Measurements from ENCODE around the gene EEF1G. TPM values are rescaled to one million over a fixed set of nuclear protein-coding genes. Genes with fewer than 3 reads are reported as not detected.
"Not testable (repeated sequence)": the region's sequence is repeated elsewhere in the genome, so short reads cannot be mapped to it uniquely, and the experiment has no call there.

Gene EEF1G
- total RNA-seq, 2 experiments from 2014 or later: 1,956 to 1,989 TPM

- ChIA-PET CTCF (interaction anchor here (1.3 to 7.5 kb wide), 6 partner anchors 11 to 295 kb away, joined by 3 to 172 read pairs (median 30); no protein-coding TSS in a partner anchor), POLR2A (interaction anchor here (0.7 kb wide), 1 partner anchor 54 kb away, joined by 3 read pairs; no protein-coding TSS in a partner anchor)
- H3K27me3 Mint-ChIP-seq; DNase-seq; H3K4me3 Mint-ChIP-seq; intact Hi-C loops (cut with micrococcal nuclease); H3K9me3 Mint-ChIP-seq: not testable (repeated sequence)
- Mint-ChIP-seq H3K4me1 (ENCODE audit: low read depth) (peaks cover 68% of the 10 kb centered on the region), H3K36me3 (peaks cover 62% of the 10 kb centered on the region), H3K27ac (peak overlapping the region; percentile 59)
Observed at GRCh38 chr11:62561677-62562230, 11.9 kb downstream of the EEF1G start.

GRCh38 chr11:62560566-62561103 is 13.1 kb downstream of the EEF1G start:
- intact Hi-C loops (cut with micrococcal nuclease): loop anchor here (1.0 kb wide), 4 partner anchors 8 to 136 kb away; partner anchors contain the start of gene EEF1G
- no peaks in the 10 kb centered on the region for H3K27me3 Mint-ChIP-seq
- peak overlapping the region; percentile 92 for H3K27ac Mint-ChIP-seq
- ChIA-PET POLR2A (interaction anchor here (0.9 to 4.1 kb wide), 8 partner anchors 9 to 136 kb away, joined by 3 to 18 read pairs (median 6); partner anchors contain the start of genes C11orf98, CSKMT and TUT1), CTCF (interaction anchor here (0.6 to 7.5 kb wide), 18 partner anchors 9 to 296 kb away, joined by 3 to 172 read pairs (median 4); partner anchors contain the start of genes AHNAK and TUT1)
- H3K9me3 Mint-ChIP-seq: no peaks in the 10 kb centered on the region
- H3K36me3 Mint-ChIP-seq: peaks cover 50% of the 10 kb centered on the region
- DNase-seq: peak; percentile 90
- no peak overlapping the region for H3K4me3 Mint-ChIP-seq
- peaks cover 68% of the 10 kb centered on the region for H3K4me1 Mint-ChIP-seq (ENCODE audit: low read depth)

- peak overlapping the region; percentile 92 for H3K27ac Mint-ChIP-seq
Observed at GRCh38 chr11:62559626-62560025, 14.1 kb downstream of the EEF1G start.

GRCh38 chr11:62559204-62559603 is 14.5 kb downstream of the EEF1G start:
- POLR2A ChIA-PET: interaction anchor here (1.1 to 9.1 kb wide), 6 partner anchors 8 to 134 kb away, joined by 4 to 188 read pairs (median 10); partner anchors contain the start of genes AHNAK, C11orf98, CSKMT and TUT1
- H3K4me1 Mint-ChIP-seq (ENCODE audit: low read depth): peaks cover 79% of the 10 kb centered on the region
- CTCF ChIA-PET: interaction anchor here (0.6 to 7.5 kb wide), 11 partner anchors 8 to 228 kb away, joined by 3 to 172 read pairs (median 7); partner anchors contain the start of genes AHNAK, LBHD1, TMEM179B and TUT1
- DNase-seq: no peak
- H3K9me3 Mint-ChIP-seq: no peaks in the 10 kb centered on the region
- intact Hi-C loops (cut with micrococcal nuclease): loop anchor here (5.0 kb wide), 1 partner anchor 283 kb away; no protein-coding TSS in a partner anchor
- no peak overlapping the region for H3K4me3 Mint-ChIP-seq
- peak overlapping the region; percentile 92 for H3K27ac Mint-ChIP-seq
- no peaks in the 10 kb centered on the region for H3K27me3 Mint-ChIP-seq
- peaks cover 42% of the 10 kb centered on the region for H3K36me3 Mint-ChIP-seq

More at GRCh38 chr11:62559626-62560025, 14.1 kb downstream of the EEF1G start:
- not testable (repeated sequence) for H3K9me3 Mint-ChIP-seq, DNase-seq, H3K27me3 Mint-ChIP-seq, H3K4me3 Mint-ChIP-seq
- H3K4me1 Mint-ChIP-seq (ENCODE audit: low read depth): peaks cover 75% of the 10 kb centered on the region
- intact Hi-C loops (cut with micrococcal nuclease): loop anchor here (1.0 to 5.0 kb wide), 5 partner anchors 7 to 283 kb away; partner anchors contain the start of gene EEF1G
- POLR2A ChIA-PET: interaction anchor here (1.0 to 9.1 kb wide), 7 partner anchors 8 to 135 kb away, joined by 3 to 188 read pairs (median 9); partner anchors contain the start of genes AHNAK, C11orf98, CSKMT and TUT1
- CTCF ChIA-PET: interaction anchor here (0.8 to 7.5 kb wide), 13 partner anchors 9 to 166 kb away, joined by 3 to 172 read pairs (median 7); partner anchors contain the start of genes AHNAK and TUT1
- H3K36me3 Mint-ChIP-seq: peaks cover 42% of the 10 kb centered on the region

- H3K27ac Mint-ChIP-seq: peak overlapping the region; percentile 96
- peaks cover 39% of the 10 kb centered on the region for H3K36me3 Mint-ChIP-seq
- H3K9me3 Mint-ChIP-seq: no peaks in the 10 kb centered on the region
- CTCF ChIA-PET: interaction anchor here (0.6 to 7.5 kb wide), 11 partner anchors 8 to 228 kb away, joined by 3 to 172 read pairs (median 7); partner anchors contain the start of genes AHNAK, LBHD1, TMEM179B and TUT1
- no peak overlapping the region for H3K4me3 Mint-ChIP-seq
- DNase-seq: no peak
- H3K4me1 Mint-ChIP-seq (ENCODE audit: low read depth): peaks cover 81% of the 10 kb centered on the region
- intact Hi-C loops (cut with micrococcal nuclease): loop anchor here (5.0 kb wide), 1 partner anchor 284 kb away; no protein-coding TSS in a partner anchor
- H3K27me3 Mint-ChIP-seq: no peaks in the 10 kb centered on the region
- POLR2A ChIA-PET: interaction anchor here (1.1 to 9.1 kb wide), 5 partner anchors 16 to 134 kb away, joined by 4 to 188 read pairs (median 8); partner anchors contain the start of genes AHNAK, C11orf98, CSKMT and TUT1
Observed at GRCh38 chr11:62558669-62559068, 15.0 kb downstream of the EEF1G start.

- ChIA-PET POLR2A (interaction anchor here (0.6 to 9.1 kb wide), 16 partner anchors 9 to 329 kb away, joined by 3 to 188 read pairs (median 5); partner anchors contain the start of genes AHNAK, C11orf98, CSKMT and EEF1G), CTCF (interaction anchor here (0.8 to 7.5 kb wide), 16 partner anchors 9 to 230 kb away, joined by 3 to 172 read pairs (median 4); partner anchors contain the start of genes AHNAK, C11orf98, CSKMT and EEF1G)
- H3K9me3 Mint-ChIP-seq: no peaks in the 10 kb centered on the region
- peak; percentile 86 for DNase-seq
- H3K27ac Mint-ChIP-seq: peak overlapping the region; percentile 96
- H3K27me3 Mint-ChIP-seq: no peaks in the 10 kb centered on the region
- intact Hi-C loops (cut with micrococcal nuclease): loop anchor here (1.0 to 5.0 kb wide), 4 partner anchors 14 to 285 kb away; partner anchors contain the start of genes EEF1G and TUT1
- H3K36me3 Mint-ChIP-seq: peaks cover 35% of the 10 kb centered on the region
- peaks cover 94% of the 10 kb centered on the region for H3K4me1 Mint-ChIP-seq (ENCODE audit: low read depth)
- peak overlapping the region; percentile 59 for H3K4me3 Mint-ChIP-seq
Observed at GRCh38 chr11:62556875-62557631, 16.6 kb downstream of the EEF1G start.

GRCh38 chr11:62556108-62556874 is 17.4 kb downstream of the EEF1G start:
- intact Hi-C loops (cut with micrococcal nuclease): loop anchor here (2.0 to 5.0 kb wide), 2 partner anchors 17 to 286 kb away; partner anchors contain the start of gene EEF1G
- POLR2A ChIA-PET: interaction anchor here (0.9 to 9.1 kb wide), 20 partner anchors 10 to 326 kb away, joined by 3 to 188 read pairs (median 6); partner anchors contain the start of genes AHNAK, C11orf98, CSKMT and EEF1G
- Mint-ChIP-seq H3K4me1 (ENCODE audit: low read depth) (peaks cover 96% of the 10 kb centered on the region), H3K9me3 (no peaks in the 10 kb centered on the region), H3K27ac (peak overlapping the region; percentile 96), H3K27me3 (peaks cover 2% of the 10 kb centered on the region), H3K36me3 (peaks cover 30% of the 10 kb centered on the region), H3K4me3 (peak overlapping the region; percentile 59)
- peak; percentile 94 for DNase-seq
- CTCF ChIA-PET: interaction anchor here (0.8 to 7.5 kb wide), 8 partner anchors 9 to 131 kb away, joined by 3 to 172 read pairs (median 8); partner anchors contain the start of genes AHNAK, C11orf98, CSKMT and TUT1

GRCh38 chr11:62555464-62556107 is 18.1 kb downstream of the EEF1G start:
- CTCF ChIA-PET: interaction anchor here (1.7 to 7.5 kb wide), 3 partner anchors 9 to 130 kb away, joined by 7 to 161 read pairs (median 123); partner anchors contain the start of gene AHNAK
- H3K4me1 Mint-ChIP-seq (ENCODE audit: low read depth): peaks cover 96% of the 10 kb centered on the region
- H3K9me3 Mint-ChIP-seq: no peaks in the 10 kb centered on the region
- peak overlapping the region; percentile 96 for H3K27ac Mint-ChIP-seq
- DNase-seq: peak; percentile 78
- H3K4me3 Mint-ChIP-seq: peak overlapping the region; percentile 59
- peaks cover 23% of the 10 kb centered on the region for H3K36me3 Mint-ChIP-seq
- H3K27me3 Mint-ChIP-seq: peaks cover 2% of the 10 kb centered on the region
- intact Hi-C loops (cut with micrococcal nuclease): loop anchor here (1.0 to 5.0 kb wide), 4 partner anchors 9 to 287 kb away; partner anchors contain the start of genes AHNAK and EEF1G
- POLR2A ChIA-PET: interaction anchor here (0.9 to 9.1 kb wide), 8 partner anchors 13 to 300 kb away, joined by 3 to 188 read pairs (median 8); partner anchors contain the start of genes AHNAK, C11orf98, CSKMT and EEF1G

GRCh38 chr11:62554387-62555167 is 19.1 kb downstream of the EEF1G start:
- Mint-ChIP-seq H3K4me1 (ENCODE audit: low read depth) (peaks cover 94% of the 10 kb centered on the region), H3K27ac (peak overlapping the region; percentile 83), H3K9me3 (no peaks in the 10 kb centered on the region), H3K27me3 (peaks cover 2% of the 10 kb centered on the region), H3K36me3 (peaks cover 14% of the 10 kb centered on the region), H3K4me3 (peak overlapping the region; percentile 10)
- DNase-seq: no peak
- intact Hi-C loops (cut with micrococcal nuclease): loop anchor here (1.0 to 5.0 kb wide), 4 partner anchors 8 to 587 kb away; partner anchors contain the start of genes AHNAK and FTH1
- POLR2A ChIA-PET: interaction anchor here (0.7 to 9.1 kb wide), 8 partner anchors 12 to 287 kb away, joined by 3 to 188 read pairs (median 7); partner anchors contain the start of genes AHNAK, C11orf98, CSKMT and EEF1G
- CTCF ChIA-PET: interaction anchor here (4.7 to 7.5 kb wide), 3 partner anchors 13 to 130 kb away, joined by 36 to 161 read pairs (median 123); no protein-coding TSS in a partner anchor
